CMK (cell line): ENCODE measurements around the gene TOPBP1.
"Not testable (repeated sequence)": the region's sequence is repeated elsewhere in the genome, so short reads cannot be mapped to it uniquely, and the experiment has no call there.

Experiments used
- DNase-seq: peaks from one replicate; pipeline ENCODE4 v3.0.0-alpha.2; 2010; ENCODE audit warnings: low read depth

TOPBP1 gene

GRCh38 chr3:133570937-133571320 lies 90.8 kb downstream of the TOPBP1 start:
- no peak for DNase-seq

DNA sequence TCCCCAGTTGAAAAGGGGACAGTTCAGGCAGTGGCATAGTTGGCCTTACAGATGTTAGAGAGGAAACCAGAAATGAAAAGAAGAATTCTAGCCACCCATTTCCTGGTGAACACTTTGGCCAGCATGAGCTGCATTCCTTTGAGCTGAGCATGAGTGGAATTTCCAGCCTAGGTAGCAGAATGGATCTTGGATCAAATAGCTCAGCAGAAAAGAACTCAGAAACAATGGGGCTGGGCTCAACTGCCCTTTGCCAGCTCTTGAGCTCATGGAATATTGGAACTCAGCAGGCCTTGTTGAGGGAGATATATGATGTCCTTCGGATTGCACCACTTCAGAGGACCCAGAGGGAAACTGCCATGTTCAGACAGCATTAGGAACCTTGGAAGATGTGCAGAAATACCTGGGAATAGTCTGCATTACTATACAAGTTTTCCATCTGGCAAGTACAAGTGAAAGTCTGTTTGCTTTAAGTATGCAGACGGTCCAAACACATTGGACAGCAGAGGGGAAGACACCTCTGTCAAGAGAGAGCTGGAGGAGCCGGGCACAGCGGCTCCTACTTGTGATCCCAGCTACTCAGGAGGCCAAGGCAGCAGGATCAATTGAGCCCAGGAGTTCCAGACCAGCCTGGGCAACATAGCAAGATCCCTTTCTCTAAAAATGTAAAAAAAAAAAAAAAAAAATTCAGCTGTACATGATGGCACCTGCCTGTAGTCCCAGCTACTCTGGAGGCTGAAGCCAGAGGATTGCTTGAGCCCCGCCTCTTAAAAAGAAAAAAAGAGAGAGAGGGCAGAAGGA lies 91.4 kb downstream of the TOPBP1 start:
- no peak for DNase-seq

DNA sequence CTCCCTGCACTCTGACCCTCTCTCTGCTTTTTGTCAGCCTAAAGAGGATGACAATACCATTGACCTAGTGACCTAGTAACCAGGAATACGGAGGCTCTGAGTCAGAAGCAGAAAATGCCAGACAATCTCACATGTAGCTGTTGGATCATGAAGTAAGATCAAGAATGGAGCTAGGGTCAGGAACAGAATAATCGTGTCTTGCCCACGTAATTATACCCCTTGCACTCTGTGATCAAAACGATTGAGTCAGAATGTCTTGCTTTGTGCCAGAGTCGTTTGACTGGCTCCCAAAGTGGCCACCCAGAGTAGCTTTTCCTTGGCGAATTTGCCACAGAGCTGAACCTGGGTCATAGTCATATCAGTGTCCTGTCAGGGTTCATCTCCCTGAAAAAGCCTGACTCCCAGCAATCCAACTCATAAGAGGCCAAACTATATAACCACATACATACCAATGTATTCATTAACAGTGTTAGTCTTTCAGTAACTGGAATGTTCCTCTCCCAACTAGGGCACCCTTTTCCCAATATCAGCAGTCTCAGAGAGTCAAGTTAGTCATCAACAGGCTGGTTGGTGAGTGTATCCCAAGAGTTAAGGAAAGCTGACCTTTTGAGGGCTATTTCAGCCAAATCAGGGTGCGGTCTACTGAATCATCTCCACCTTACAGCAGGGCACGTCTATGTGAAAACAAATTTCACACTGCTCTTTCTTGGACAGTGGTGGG lies 93.3 kb downstream of the TOPBP1 start:
- no peak for DNase-seq

DNA sequence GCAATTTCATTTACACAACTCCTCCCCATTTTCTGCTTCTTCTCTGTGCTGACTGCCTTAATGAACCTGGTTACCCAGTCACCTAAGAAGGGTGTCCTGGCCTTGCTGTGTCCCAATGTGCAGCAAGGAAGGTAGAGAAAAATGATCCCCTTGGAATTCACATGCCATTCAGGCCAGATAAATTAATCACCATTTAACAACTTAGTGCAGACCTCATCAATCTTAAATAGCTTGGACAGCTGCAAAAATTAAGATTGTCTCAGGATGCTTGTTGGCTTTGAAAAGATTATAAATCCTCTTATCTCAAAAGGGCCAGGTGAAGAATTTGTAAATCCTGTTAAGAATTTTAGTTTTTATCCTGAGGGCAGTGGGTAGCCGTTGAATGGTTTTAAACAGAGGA lies 97.9 kb downstream of the TOPBP1 start:
- no peak for DNase-seq

DNA sequence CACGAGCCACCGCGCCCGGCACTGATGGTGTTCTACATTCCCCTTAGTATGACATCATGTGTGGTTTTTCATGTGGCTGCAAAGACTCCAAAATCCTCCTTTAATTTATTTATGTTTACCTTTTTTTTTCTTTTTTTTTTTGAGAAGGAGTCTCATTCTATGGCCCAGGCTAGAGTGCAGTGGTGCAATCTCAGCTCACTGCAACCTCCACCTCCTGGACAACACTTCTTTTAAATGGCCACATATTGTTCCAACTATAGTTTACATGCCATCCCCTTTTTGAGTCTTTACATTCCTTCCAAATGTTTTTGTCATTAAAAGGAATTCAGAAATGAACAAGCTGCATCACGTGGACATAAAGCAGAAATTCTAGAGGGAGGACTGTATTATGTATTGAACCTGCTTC lies 98.6 kb downstream of the TOPBP1 start:
- DNase-seq: no peak

DNA sequence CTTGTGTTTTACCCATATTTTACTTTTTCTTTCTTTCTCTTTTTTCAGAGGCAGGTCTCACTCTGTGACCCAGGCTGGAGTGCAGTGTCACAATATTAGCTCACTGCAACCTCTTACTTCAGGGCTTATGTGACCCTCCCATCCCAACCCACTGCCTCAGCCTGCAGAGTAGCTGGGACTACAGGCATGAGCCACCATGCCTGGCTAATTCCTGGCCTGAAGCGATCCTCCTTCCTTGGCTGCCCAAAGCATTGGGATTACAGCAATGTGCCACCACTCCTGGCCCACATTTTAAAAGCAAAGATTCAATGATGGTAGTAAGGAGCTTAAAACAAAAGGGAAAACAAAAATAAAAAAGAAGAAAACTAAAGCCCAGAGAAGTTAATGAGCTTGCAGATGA lies 99.4 kb downstream of the TOPBP1 start:
- no peak for DNase-seq

- no peak for DNase-seq
Measured at GRCh38 chr3:133561679-133562078, 100.1 kb downstream of the TOPBP1 start.

DNA sequence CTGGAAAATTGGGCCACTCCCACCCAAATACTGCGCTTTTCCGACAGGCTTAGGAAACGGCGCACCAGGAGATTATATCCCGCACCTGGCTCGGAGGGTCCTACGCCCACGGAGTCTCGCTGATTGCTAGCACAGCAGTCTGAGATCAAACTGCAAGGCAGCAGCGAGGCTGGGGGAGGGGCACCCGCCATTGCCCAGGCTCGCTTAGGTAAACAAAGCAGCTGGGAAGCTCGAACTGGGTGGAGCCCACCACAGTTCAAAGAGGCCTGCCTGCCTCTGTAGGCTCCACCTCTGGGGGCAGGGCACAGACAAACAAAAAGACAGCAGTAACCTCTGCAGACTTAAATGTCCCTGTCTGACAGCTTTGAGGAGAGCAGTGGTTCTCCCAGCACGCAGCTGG lies 110.2 kb downstream of the TOPBP1 start:
- not testable (repeated sequence) for DNase-seq
